ENCODE measurements around the gene ATP10A.

Gene ATP10A

DNA sequence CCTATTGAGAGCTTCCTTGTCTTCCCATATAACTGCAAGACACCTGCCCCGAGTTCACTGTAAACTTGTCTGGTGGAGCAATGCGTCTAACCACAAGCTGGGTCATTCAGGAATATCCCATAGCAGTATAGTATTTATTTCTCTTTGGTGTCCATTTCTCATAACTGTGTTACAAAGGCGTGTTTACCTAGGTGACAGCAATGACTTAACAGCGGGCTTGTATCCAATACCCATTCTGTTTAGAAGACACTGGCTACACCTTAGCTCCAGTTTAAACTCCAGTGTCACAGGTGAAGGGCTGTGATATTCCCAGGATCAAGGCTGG, 24.3 kb downstream of the ATP10A start:
- Histone ChIP-seq H3K9me2 (replicated peaks; ENCODE audit: insufficient read depth, low read length) (no peaks in the 10 kb centered on the region), H3K27ac (ENCODE audit: low read length) (no peak overlapping the region), H3F3A (ENCODE audit: insufficient read depth, low read length) (no peaks in the 10 kb centered on the region), H3K36me3 (replicated peaks; ENCODE audit: insufficient read depth, low read length) (no peaks in the 10 kb centered on the region), H3K4me1 (ENCODE audit: low read length) (no peaks in the 10 kb centered on the region), H3K4me2 (ENCODE audit: low read depth, low read length) (no peak overlapping the region), H3K9ac (ENCODE audit: low read length) (no peak overlapping the region), H2AFZ (ENCODE audit: low read length) (no peak overlapping the region), H3K4me3 (ENCODE audit: low read length) (no peak overlapping the region), H4K20me1 (ENCODE audit: insufficient read depth, low read length) (no peaks in the 10 kb centered on the region), H3K79me2 (ENCODE audit: low read length) (no peaks in the 10 kb centered on the region), H3K27me3 (replicated peaks; ENCODE audit: insufficient read depth, low read length) (no peaks in the 10 kb centered on the region), H3K9me3 (replicated peaks; ENCODE audit: insufficient read depth, low read length) (no peaks in the 10 kb centered on the region)
- no peak for DNase-seq
- TF ChIP-seq, protein P1, sequence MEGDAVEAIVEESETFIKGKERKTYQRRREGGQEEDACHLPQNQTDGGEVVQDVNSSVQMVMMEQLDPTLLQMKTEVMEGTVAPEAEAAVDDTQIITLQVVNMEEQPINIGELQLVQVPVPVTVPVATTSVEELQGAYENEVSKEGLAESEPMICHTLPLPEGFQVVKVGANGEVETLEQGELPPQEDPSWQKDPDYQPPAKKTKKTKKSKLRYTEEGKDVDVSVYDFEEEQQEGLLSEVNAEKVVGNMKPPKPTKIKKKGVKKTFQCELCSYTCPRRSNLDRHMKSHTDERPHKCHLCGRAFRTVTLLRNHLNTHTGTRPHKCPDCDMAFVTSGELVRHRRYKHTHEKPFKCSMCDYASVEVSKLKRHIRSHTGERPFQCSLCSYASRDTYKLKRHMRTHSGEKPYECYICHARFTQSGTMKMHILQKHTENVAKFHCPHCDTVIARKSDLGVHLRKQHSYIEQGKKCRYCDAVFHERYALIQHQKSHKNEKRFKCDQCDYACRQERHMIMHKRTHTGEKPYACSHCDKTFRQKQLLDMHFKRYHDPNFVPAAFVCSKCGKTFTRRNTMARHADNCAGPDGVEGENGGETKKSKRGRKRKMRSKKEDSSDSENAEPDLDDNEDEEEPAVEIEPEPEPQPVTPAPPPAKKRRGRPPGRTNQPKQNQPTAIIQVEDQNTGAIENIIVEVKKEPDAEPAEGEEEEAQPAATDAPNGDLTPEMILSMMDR (IDR thresholded peaks at IDR 0.05; ENCODE audit: low read length): no peak
- TF ChIP-seq EZH2phosphoT487 (IDR thresholded peaks at IDR 0.05; ENCODE audit: low read length) (no peak), EZH2 (optimal IDR thresholded peaks at IDR 0.05; ENCODE audit: low read depth, low read length) (no peak)

DNA sequence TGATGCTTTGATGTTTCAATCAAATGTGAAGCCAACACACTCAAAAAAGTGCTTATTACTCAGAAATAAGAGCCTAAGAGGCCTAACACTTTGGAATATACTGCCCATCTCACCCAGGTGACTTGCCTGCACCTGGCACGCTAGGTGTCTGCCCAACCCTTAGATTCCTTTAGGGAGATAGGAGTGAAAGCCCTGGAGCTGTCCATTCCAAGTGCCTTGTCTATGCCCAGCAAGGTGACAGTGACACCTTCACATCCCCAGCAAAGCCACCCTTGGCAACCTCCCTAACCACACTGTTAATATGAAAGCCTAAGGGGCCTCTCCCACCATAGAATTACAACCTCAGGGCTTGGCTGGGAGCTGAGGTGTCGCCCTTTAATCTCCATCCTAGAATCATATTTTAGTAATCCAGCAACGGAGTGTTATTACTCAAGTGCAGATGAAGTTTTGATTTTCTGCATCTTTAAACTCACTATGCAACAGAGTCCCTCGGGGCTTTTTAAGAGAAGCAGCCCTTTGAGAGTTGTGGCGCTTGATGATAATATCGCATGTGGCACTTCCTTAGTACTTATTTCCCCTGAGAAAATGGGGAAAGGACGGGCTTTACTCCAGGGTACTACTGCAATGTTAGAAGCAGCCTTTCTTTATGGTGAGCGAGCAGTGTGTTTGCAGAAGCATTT, 24.8 kb downstream of the ATP10A start:
- Histone ChIP-seq H3F3A (ENCODE audit: insufficient read depth, low read length) (no peaks in the 10 kb centered on the region), H2AFZ (ENCODE audit: low read length) (no peak overlapping the region), H3K27me3 (replicated peaks; ENCODE audit: insufficient read depth, low read length) (no peaks in the 10 kb centered on the region), H4K20me1 (ENCODE audit: insufficient read depth, low read length) (no peaks in the 10 kb centered on the region), H3K4me2 (ENCODE audit: low read depth, low read length) (no peak overlapping the region), H3K4me3 (ENCODE audit: low read length) (no peak overlapping the region), H3K9ac (ENCODE audit: low read length) (no peak overlapping the region), H3K36me3 (replicated peaks; ENCODE audit: insufficient read depth, low read length) (no peaks in the 10 kb centered on the region), H3K4me1 (ENCODE audit: low read length) (no peaks in the 10 kb centered on the region), H3K79me2 (ENCODE audit: low read length) (no peaks in the 10 kb centered on the region), H3K9me2 (replicated peaks; ENCODE audit: insufficient read depth, low read length) (no peaks in the 10 kb centered on the region), H3K27ac (ENCODE audit: low read length) (no peak overlapping the region), H3K9me3 (replicated peaks; ENCODE audit: insufficient read depth, low read length) (no peaks in the 10 kb centered on the region)
- TF ChIP-seq EZH2phosphoT487 (IDR thresholded peaks at IDR 0.05; ENCODE audit: low read length) (no peak), EZH2 (optimal IDR thresholded peaks at IDR 0.05; ENCODE audit: low read depth, low read length) (no peak)
- TF ChIP-seq, protein P1 (IDR thresholded peaks at IDR 0.05; ENCODE audit: low read length): no peak
- DNase-seq: no peak

DNA sequence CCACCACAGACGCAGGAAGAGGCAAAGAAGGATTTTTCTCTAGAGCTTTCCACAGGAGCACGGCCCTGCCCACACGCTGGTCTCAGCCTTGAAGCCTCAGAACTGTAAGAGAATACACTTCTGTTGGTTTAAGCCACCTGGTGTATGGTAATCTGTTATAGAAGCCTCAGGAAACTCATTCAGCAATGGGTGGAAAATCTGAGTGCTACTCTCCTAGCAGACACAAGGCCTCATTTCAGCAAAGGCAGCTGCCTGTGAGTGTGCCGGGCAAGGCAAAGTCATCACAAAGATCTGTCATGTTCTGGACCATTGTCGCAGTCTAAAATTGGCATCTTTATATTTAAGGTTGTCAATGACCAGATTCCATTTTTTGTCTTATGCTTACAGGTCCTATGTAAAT, 31.0 kb downstream of the ATP10A start:
- no peak overlapping the region for H3K9ac ChIP-seq (ENCODE audit: low read length)
- no peak overlapping the region for H3K4me2 ChIP-seq (ENCODE audit: low read depth, low read length)
- no peaks in the 10 kb centered on the region for H3F3A ChIP-seq (ENCODE audit: insufficient read depth, low read length)
- H2AFZ ChIP-seq (ENCODE audit: low read length): no peak overlapping the region
- no peaks in the 10 kb centered on the region for H3K4me1 ChIP-seq (ENCODE audit: low read length)
- H3K9me2 ChIP-seq (replicated peaks; ENCODE audit: insufficient read depth, low read length): no peaks in the 10 kb centered on the region
- TF ChIP-seq EZH2 (optimal IDR thresholded peaks at IDR 0.05; ENCODE audit: low read depth, low read length): no peak
- no peak for TF ChIP-seq EZH2phosphoT487 (IDR thresholded peaks at IDR 0.05; ENCODE audit: low read length)
- H3K4me3 ChIP-seq (ENCODE audit: low read length): no peak overlapping the region
- H3K9me3 ChIP-seq (replicated peaks; ENCODE audit: insufficient read depth, low read length): no peaks in the 10 kb centered on the region
- no peaks in the 10 kb centered on the region for H3K79me2 ChIP-seq (ENCODE audit: low read length)
- no peak for DNase-seq
- H4K20me1 ChIP-seq (ENCODE audit: insufficient read depth, low read length): no peaks in the 10 kb centered on the region
- no peaks in the 10 kb centered on the region for H3K27me3 ChIP-seq (replicated peaks; ENCODE audit: insufficient read depth, low read length)
- no peak overlapping the region for H3K27ac ChIP-seq (ENCODE audit: low read length)
- no peaks in the 10 kb centered on the region for H3K36me3 ChIP-seq (replicated peaks; ENCODE audit: insufficient read depth, low read length)

DNA sequence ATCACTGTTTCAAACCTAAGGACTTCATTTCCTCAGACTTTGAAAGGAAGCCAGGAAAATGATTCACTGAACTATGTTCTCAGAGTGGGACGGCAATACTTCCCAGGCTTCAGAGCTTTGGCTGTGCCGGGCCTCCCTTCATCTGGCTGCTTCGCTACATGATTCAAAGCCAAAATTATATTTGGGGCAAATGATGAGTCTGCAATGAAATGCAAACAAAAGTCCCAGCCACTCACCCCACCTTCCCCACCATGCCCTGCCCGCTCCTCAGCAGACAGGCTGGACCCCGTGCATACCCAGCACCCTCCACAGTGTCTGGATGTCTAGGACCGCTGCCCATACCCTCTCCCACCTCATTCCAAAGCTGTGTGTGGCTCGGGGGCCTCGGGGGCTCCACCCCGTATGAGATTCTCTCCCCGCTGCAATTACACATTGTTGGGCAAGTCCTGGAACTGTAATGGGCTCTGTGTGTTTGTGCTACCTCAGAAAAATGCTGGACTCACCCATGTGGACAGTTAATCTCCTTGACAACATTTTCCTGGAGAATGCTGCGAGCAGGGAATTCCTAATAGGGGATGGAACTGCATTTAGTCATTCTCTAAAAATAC, 32.2 kb downstream of the ATP10A start:
- H4K20me1 ChIP-seq (ENCODE audit: insufficient read depth, low read length): no peaks in the 10 kb centered on the region
- no peak overlapping the region for H3K9ac ChIP-seq (ENCODE audit: low read length)
- H3K27ac ChIP-seq (ENCODE audit: low read length): no peak overlapping the region
- no peaks in the 10 kb centered on the region for H3F3A ChIP-seq (ENCODE audit: insufficient read depth, low read length)
- H3K4me2 ChIP-seq (ENCODE audit: low read depth, low read length): no peak overlapping the region
- no peaks in the 10 kb centered on the region for H3K9me2 ChIP-seq (replicated peaks; ENCODE audit: insufficient read depth, low read length)
- no peaks in the 10 kb centered on the region for H3K9me3 ChIP-seq (replicated peaks; ENCODE audit: insufficient read depth, low read length)
- no peak overlapping the region for H3K4me3 ChIP-seq (ENCODE audit: low read length)
- H3K36me3 ChIP-seq (replicated peaks; ENCODE audit: insufficient read depth, low read length): no peaks in the 10 kb centered on the region
- H3K27me3 ChIP-seq (replicated peaks; ENCODE audit: insufficient read depth, low read length): no peaks in the 10 kb centered on the region
- DNase-seq: no peak
- no peak overlapping the region for H2AFZ ChIP-seq (ENCODE audit: low read length)
- no peaks in the 10 kb centered on the region for H3K4me1 ChIP-seq (ENCODE audit: low read length)
- H3K79me2 ChIP-seq (ENCODE audit: low read length): no peaks in the 10 kb centered on the region
- TF ChIP-seq, protein P1 (IDR thresholded peaks at IDR 0.05; ENCODE audit: low read length): no peak
- no peak for TF ChIP-seq EZH2phosphoT487 (IDR thresholded peaks at IDR 0.05; ENCODE audit: low read length)
- no peak for TF ChIP-seq EZH2 (optimal IDR thresholded peaks at IDR 0.05; ENCODE audit: low read depth, low read length)

Data from MM.1S (cell line).